H1 (cell line): ENCODE data around the gene GPR139. TPM values are rescaled to one million over a fixed set of nuclear protein-coding genes. Genes with fewer than 3 reads are reported as not detected.

Experiments used
- CTCF ChIA-PET: fragments of 300-600 bp; sonication (Branson Sonifier 250); formaldehyde crosslinking; loops from one replicate; lab custom pipeline; 2021; ENCODE audit not compliant: partially characterized antibody; lab: Charles Lee
- POLR2A ChIA-PET: fragments of 300-600 bp; sonication (Branson Sonifier 250); formaldehyde crosslinking; loops from one replicate; lab custom pipeline; 2021; ENCODE audit warnings: inconsistent platforms; ENCODE audit not compliant: partially characterized antibody; lab: Charles Lee
- DNase-seq, 2 experiments: peaks; one replicate each; pipeline versions ENCODE4 v3.0.0 to v3.0.0-alpha.2; 2010 to 2022; ENCODE audit warnings: low spot score in 2 of 2, low read depth in 1 of 2, mixed read lengths in 1 of 2
- FAIRE-seq: peaks from 2 replicates; lab custom pipeline; 2011; peaks lifted over from hg19 to GRCh38; lab: Jason Lieb, UNC
- H2AFZ ChIP-seq: 2 replicates; pipeline ENCODE4 v1.8.1; 2012; ENCODE audit warnings: low read length, inconsistent platforms
- H2AK5ac ChIP-seq: 2 replicates; pipeline ENCODE4 v1.6.1; 2013; ENCODE audit warnings: low read depth, low read length
- H2BK120ac ChIP-seq: replicated peaks from 2 replicates; pipeline ENCODE3; 2013; ENCODE audit warnings: low read depth, low read length, inconsistent platforms
- H2BK12ac ChIP-seq: 2 replicates; pipeline ENCODE4 v1.6.1; 2013; ENCODE audit warnings: low read depth, low read length
- H2BK15ac ChIP-seq: 2 replicates; pipeline ENCODE4 v1.6.1; 2013; ENCODE audit warnings: low read length
- H2BK20ac ChIP-seq: 2 replicates; pipeline ENCODE4 v1.6.1; 2013; ENCODE audit warnings: low read length
- H2BK5ac ChIP-seq: 2 replicates; pipeline ENCODE4 v1.6.1; 2013; ENCODE audit warnings: low read depth, low read length
- H3K14ac ChIP-seq: 2 replicates; pipeline ENCODE4 v1.6.1; 2013; ENCODE audit warnings: inconsistent platforms; ENCODE audit not compliant: insufficient read length
- H3K18ac ChIP-seq: 2 replicates; pipeline ENCODE4 v1.6.1; 2013; ENCODE audit warnings: low read length; ENCODE audit errors: extremely low read depth
- H3K23ac ChIP-seq: 2 replicates; pipeline ENCODE4 v1.6.1; 2013; ENCODE audit warnings: inconsistent platforms; ENCODE audit not compliant: insufficient read length
- H3K23me2 ChIP-seq: 2 replicates; pipeline ENCODE4 v1.6.1; 2013; ENCODE audit warnings: low read depth, low read length
- H3K27ac ChIP-seq: 2 replicates; pipeline ENCODE4 v1.6.1; 2011; ENCODE audit warnings: low read depth, low read length, inconsistent platforms
- H3K27me3 ChIP-seq, 4 experiments: replicated peaks in 1 of 4; 1 replicate in 1 of 4; 2 replicates in 3 of 4; pipeline versions ENCODE4 v1.6.1 to v1.8.1; 2011 to 2013; ENCODE audit warnings: low read length in 3 of 4, mild to moderate bottlenecking in 3 of 4, inconsistent platforms in 2 of 4, mixed read lengths in 2 of 4, moderate library complexity in 1 of 4; ENCODE audit not compliant: control insufficient read depth in 3 of 4, insufficient read depth in 3 of 4; ENCODE audit errors: extremely low read depth in 1 of 4
- H3K36me3 ChIP-seq, 4 experiments: 2 replicates each; pipeline versions ENCODE4 v1.6.1 to v1.8.1; 2011 to 2013; ENCODE audit warnings: mild to moderate bottlenecking in 4 of 4, low read length in 3 of 4, moderate library complexity in 2 of 4, control low read depth in 1 of 4, inconsistent platforms in 1 of 4; ENCODE audit not compliant: insufficient read depth in 4 of 4, control insufficient read depth in 2 of 4
- H3K4ac ChIP-seq: replicated peaks from 2 replicates; pipeline ENCODE3; 2013; ENCODE audit warnings: low read length, low read depth, mixed read lengths, inconsistent platforms; ENCODE audit not compliant: insufficient read length
- H3K4me1 ChIP-seq, 4 experiments: replicated peaks in 1 of 4; 1 replicate in 1 of 4; 2 replicates in 3 of 4; pipeline versions ENCODE4 v1.6.1 to v1.8.1; 2011 to 2013; ENCODE audit warnings: low read length in 3 of 4, inconsistent platforms in 2 of 4, mixed read lengths in 1 of 4; ENCODE audit not compliant: insufficient read depth in 4 of 4, control insufficient read depth in 3 of 4
- H3K4me2 ChIP-seq, 2 experiments: 2 replicates each; pipeline versions ENCODE4 v1.6.1 to v1.8.1; 2011 to 2013; ENCODE audit warnings: low read depth in 2 of 2, low read length in 2 of 2, control low read depth in 1 of 2, inconsistent platforms in 1 of 2, mild to moderate bottlenecking in 1 of 2; ENCODE audit not compliant: insufficient read depth in 1 of 2
- H3K4me3 ChIP-seq, 4 experiments: fragments of 200-600, 300-600 bp in 1 of 4; sonication (generic), shearing (Covaris generic), sonication (Bioruptor Twin) in 1 of 4; 2 replicates each; pipeline versions ENCODE4 v1.5.1 to v1.8.1; 2011 to 2016; ENCODE audit warnings: low read length in 4 of 4, low read depth in 3 of 4, control low read depth in 2 of 4, inconsistent platforms in 2 of 4, mild to moderate bottlenecking in 2 of 4, mixed read lengths in 1 of 4, moderate library complexity in 1 of 4; ENCODE audit not compliant: insufficient read depth in 2 of 4; ENCODE audit errors: extremely low read depth in 1 of 4
- H3K56ac ChIP-seq: replicated peaks from 2 replicates; pipeline ENCODE3; 2013; ENCODE audit warnings: low read depth, mild to moderate bottlenecking, mixed read lengths, low read length, inconsistent platforms; ENCODE audit not compliant: insufficient read length
- H3K79me1 ChIP-seq: 2 replicates; pipeline ENCODE4 v1.6.1; 2013; ENCODE audit warnings: low read depth, low read length, control low read depth
- H3K79me2 ChIP-seq, 2 experiments: 2 replicates each; pipeline versions ENCODE4 v1.6.1 to v1.8.1; 2012 to 2013; ENCODE audit warnings: low read length in 2 of 2, mild to moderate bottlenecking in 2 of 2, inconsistent platforms in 1 of 2; ENCODE audit not compliant: insufficient read depth in 2 of 2, control insufficient read depth in 1 of 2
- H3K9ac ChIP-seq, 4 experiments: replicated peaks in 1 of 4; 1 replicate in 1 of 4; 2 replicates in 3 of 4; pipeline versions ENCODE4 v1.6.1 to v1.8.1; 2011 to 2013; ENCODE audit warnings: low read depth in 3 of 4, low read length in 3 of 4, control low read depth in 2 of 4, mild to moderate bottlenecking in 2 of 4, moderate library complexity in 2 of 4, inconsistent platforms in 1 of 4; ENCODE audit errors: extremely low read depth in 1 of 4
- H3K9me3 ChIP-seq, 2 experiments: 2 replicates each; pipeline versions ENCODE4 v1.6.1 to v1.8.1; 2012 to 2013; ENCODE audit warnings: mild to moderate bottlenecking in 2 of 2, moderate library complexity in 2 of 2, control low read depth in 1 of 2, inconsistent platforms in 1 of 2, low read depth in 1 of 2, low read length in 1 of 2, mixed read lengths in 1 of 2; ENCODE audit not compliant: insufficient read depth in 2 of 2
- H4K20me1 ChIP-seq, 2 experiments: replicated peaks in 1 of 2; 2 replicates each; pipeline versions ENCODE3 to v1.8.1; 2011 to 2013; ENCODE audit warnings: inconsistent platforms in 2 of 2, low read length in 2 of 2, mild to moderate bottlenecking in 1 of 2; ENCODE audit not compliant: insufficient read depth in 2 of 2, control insufficient read depth in 1 of 2
- H4K5ac ChIP-seq: 2 replicates; pipeline ENCODE4 v1.6.1; 2013; ENCODE audit warnings: low read length, low read depth, mixed read lengths, inconsistent platforms; ENCODE audit not compliant: insufficient read length
- H4K8ac ChIP-seq: 2 replicates; pipeline ENCODE4 v1.8.0; 2013; ENCODE audit warnings: mild to moderate bottlenecking, moderate library complexity, low read length, inconsistent platforms; ENCODE audit not compliant: insufficient read depth; ENCODE audit errors: extremely low read depth
- H4K91ac ChIP-seq: replicated peaks from 2 replicates; pipeline ENCODE3; 2013; ENCODE audit warnings: low read length, mixed read lengths, inconsistent platforms; ENCODE audit not compliant: insufficient read length
- CHD1 ChIP-seq: IDR thresholded peaks from 2 replicates; pipeline ENCODE4 v1.6.1; 2012; ENCODE audit warnings: low read depth, low read length, improper control_type of control experiment
- CREB1 ChIP-seq: IDR thresholded peaks from 2 replicates; pipeline ENCODE4 v1.6.1; 2012; ENCODE audit warnings: inconsistent platforms
- MAFK ChIP-seq: IDR thresholded peaks from 2 replicates; pipeline ENCODE4 v1.6.1; 2012; ENCODE audit warnings: low read depth, mild to moderate bottlenecking, improper control_type of control experiment, low read length
- NANOG ChIP-seq: IDR thresholded peaks from 2 replicates; pipeline ENCODE4 v1.6.1; 2011; ENCODE audit warnings: low read length, low read depth, mild to moderate bottlenecking, inconsistent platforms; ENCODE audit not compliant: insufficient read depth, poor library complexity, severe bottlenecking
- POLR2AphosphoS5 ChIP-seq: IDR thresholded peaks from 2 replicates; pipeline ENCODE4 v1.6.1; 2011; ENCODE audit warnings: low read depth, low read length
- RAD21 ChIP-seq, 2 experiments: IDR thresholded peaks in 1 of 2; conservative IDR thresholded peaks in 1 of 2; 2 replicates each; pipeline ENCODE4 v1.6.1; 2011; ENCODE audit warnings: low read depth in 2 of 2, low read length in 2 of 2, improper control_type of control experiment in 1 of 2, inconsistent platforms in 1 of 2, mild to moderate bottlenecking in 1 of 2, moderate library complexity in 1 of 2
- ZNF274 ChIP-seq: IDR thresholded peaks from 2 replicates; pipeline ENCODE4 v1.7.0; 2012; ENCODE audit warnings: low read length, borderline replicate concordance; ENCODE audit errors: extremely low read depth
- WGBS, 2 experiments: shearing (Covaris generic) in 1 of 2; methylation state at CpG; one replicate each; pipeline versions ENCODE4 v1.1.6 to v1.1.7; 2013 to 2015; ENCODE audit warnings: low lambda C conversion rate in 2 of 2, mixed read lengths in 2 of 2, inconsistent platforms in 1 of 2, low coverage in 1 of 2, missing lambda C conversion rate in 1 of 2; ENCODE audit not compliant: insufficient replicate concordance in 2 of 2, insufficient coverage in 1 of 2, insufficient read length in 1 of 2; ENCODE audit errors: extremely low coverage in 1 of 2, missing lambda C conversion rate in 1 of 2; 5-methylcytosine and 5-hydroxymethylcytosine counted together
- polyA plus RNA-seq, 7 experiments: library from polyadenylated mRNA; depleted of rRNA in 3 of 7; stranded (reverse) in 5 of 7; unstranded in 2 of 7; fragments of >200 nt in 5 of 7; fragments of 200-250 nt in 2 of 7; gene quantifications; 1 replicate in 5 of 7; 2 replicates in 1 of 7; 4 replicates in 1 of 7; pipeline versions ENCODE4 v1.2.1 to v1.2.3, GENCODE V29; 2011 to 2013; ENCODE audit warnings: missing spikeins in 2 of 7, mixed read lengths in 2 of 7
- total RNA-seq: library from RNA; stranded (reverse); fragmentation: NEBNext Ultra II Directional; extraction: Animal tissue kit (Norgen Biotek cat#: 25700); gene quantifications from 2 replicates; pipeline ENCODE4 v1.2.1, GENCODE V29; 2021
- TF ChIP-seq, protein P1 (sequence below), 3 experiments: IDR thresholded peaks; 1 replicate in 2 of 3; 2 replicates in 1 of 3; pipeline versions ENCODE4 v1.5.1 to v1.6.1; 2011; ENCODE audit warnings: low read length in 3 of 3, mild to moderate bottlenecking in 3 of 3, inconsistent platforms in 2 of 3, low read depth in 1 of 3, moderate library complexity in 1 of 3; ENCODE audit not compliant: insufficient read depth in 1 of 3; ENCODE audit errors: control extremely low read depth in 1 of 3

GPR139 gene
- total and polyA plus RNA-seq, 2 of the 8 experiments (the other 6 are each of a cell fraction or from before 2014, with no cell fraction given): 0.84 to 2.2 TPM

- H3K4me2 ChIP-seq: no peak overlapping the region
- CTCF ChIA-PET: interaction anchor here (0.8 to 4.4 kb wide), 6 partner anchors 9 to 207 kb away, joined by 3 to 19 read pairs (median 4); no protein-coding TSS in a partner anchor
- POLR2A ChIA-PET: interaction anchor here (0.6 kb wide), 1 partner anchor 816 kb away, joined by 3 read pairs; no protein-coding TSS in a partner anchor
- H4K5ac ChIP-seq: no peak overlapping the region
- no peaks in the 10 kb centered on the region for H3K79me1 ChIP-seq
- H2AK5ac ChIP-seq: no peak overlapping the region
- no peak overlapping the region for H3K9ac ChIP-seq
- DNase-seq: no peak
- no peaks in the 10 kb centered on the region for H3K36me3 ChIP-seq
- 73% methylated on average over 3 of the region's 3 CpGs; no CpG with 5 or more reads in 1 of the 2 experiments for WGBS, 2 experiments
- no peak overlapping the region for H3K56ac ChIP-seq
- no peaks in the 10 kb centered on the region for H3K79me2 ChIP-seq
- no peak overlapping the region for H2BK120ac ChIP-seq
- H3K23ac ChIP-seq: no peak overlapping the region
- H4K91ac ChIP-seq: no peak overlapping the region
- H2BK20ac ChIP-seq: no peak overlapping the region
- H3K18ac ChIP-seq: no peak overlapping the region
- no peak overlapping the region for H3K4ac ChIP-seq
- H3K4me1 ChIP-seq: peaks cover 0 to 1% (median 0%) of the 10 kb centered on the region in 4 experiments; a peak in 2 of 7 replicates
- no peak overlapping the region for H3K27ac ChIP-seq
- H2BK12ac ChIP-seq: no peak overlapping the region
- H4K8ac ChIP-seq: no peak overlapping the region
- H3K14ac ChIP-seq: no peak overlapping the region
- no peaks in the 10 kb centered on the region for H3K23me2 ChIP-seq
- H2BK5ac ChIP-seq: no peak overlapping the region
- no peak overlapping the region for H2BK15ac ChIP-seq
- H3K4me3 ChIP-seq: no peak overlapping the region
- no peaks in the 10 kb centered on the region for H3K27me3 ChIP-seq
- H4K20me1 ChIP-seq: no peaks in the 10 kb centered on the region
- TF ChIP-seq CREB1 (no peak), ZNF274 (no peak), CHD1 (no peak), MAFK (peak; percentile 74; the same call in 1 of the 2 replicates), POLR2AphosphoS5 (no peak), RAD21 (IDR thresholded peaks at IDR 0.05 in 1 of 2, conservative IDR thresholded peaks at IDR 0.05 in 1 of 2; ENCODE audit: low read depth in 2 of 2, low read length in 2 of 2) (peak; percentile 30 to 56; a peak in 3 of 4 replicates), NANOG (no peak)
- TF ChIP-seq, protein P1, sequence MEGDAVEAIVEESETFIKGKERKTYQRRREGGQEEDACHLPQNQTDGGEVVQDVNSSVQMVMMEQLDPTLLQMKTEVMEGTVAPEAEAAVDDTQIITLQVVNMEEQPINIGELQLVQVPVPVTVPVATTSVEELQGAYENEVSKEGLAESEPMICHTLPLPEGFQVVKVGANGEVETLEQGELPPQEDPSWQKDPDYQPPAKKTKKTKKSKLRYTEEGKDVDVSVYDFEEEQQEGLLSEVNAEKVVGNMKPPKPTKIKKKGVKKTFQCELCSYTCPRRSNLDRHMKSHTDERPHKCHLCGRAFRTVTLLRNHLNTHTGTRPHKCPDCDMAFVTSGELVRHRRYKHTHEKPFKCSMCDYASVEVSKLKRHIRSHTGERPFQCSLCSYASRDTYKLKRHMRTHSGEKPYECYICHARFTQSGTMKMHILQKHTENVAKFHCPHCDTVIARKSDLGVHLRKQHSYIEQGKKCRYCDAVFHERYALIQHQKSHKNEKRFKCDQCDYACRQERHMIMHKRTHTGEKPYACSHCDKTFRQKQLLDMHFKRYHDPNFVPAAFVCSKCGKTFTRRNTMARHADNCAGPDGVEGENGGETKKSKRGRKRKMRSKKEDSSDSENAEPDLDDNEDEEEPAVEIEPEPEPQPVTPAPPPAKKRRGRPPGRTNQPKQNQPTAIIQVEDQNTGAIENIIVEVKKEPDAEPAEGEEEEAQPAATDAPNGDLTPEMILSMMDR (IDR thresholded peaks at IDR 0.05; ENCODE audit: control extremely low read depth in 1 of 3, insufficient read depth in 1 of 3, low read depth in 1 of 3, low read length in 3 of 3): peak in 2 of 3 experiments; percentile 3 to 21; a peak in 1 of 4 replicates
- TF ChIP-seq, all 59 proteins: peak for 3
- Histone ChIP-seq H3K9me3 (0 out of 4 replicates have a peak, but pooled peaks cover 0 to 4% of the 10 kb centered on the region in 2 experiments), H2AFZ (peak overlapping the region; percentile 91)
- FAIRE-seq: no peak
Observed at GRCh38 chr16:20094157-20094556, 20.5 kb upstream of the GPR139 start.
